Measurements from ENCODE around the gene CTSF. TPM values are rescaled to one million over a fixed set of nuclear protein-coding genes. Genes with fewer than 3 reads are reported as not detected.

CTSF gene
- total and polyA plus RNA-seq, 2 of the 8 experiments (the other 6 are each of a cell fraction or from before 2014, with no cell fraction given), result 0.58 to 2.3 TPM

DNA sequence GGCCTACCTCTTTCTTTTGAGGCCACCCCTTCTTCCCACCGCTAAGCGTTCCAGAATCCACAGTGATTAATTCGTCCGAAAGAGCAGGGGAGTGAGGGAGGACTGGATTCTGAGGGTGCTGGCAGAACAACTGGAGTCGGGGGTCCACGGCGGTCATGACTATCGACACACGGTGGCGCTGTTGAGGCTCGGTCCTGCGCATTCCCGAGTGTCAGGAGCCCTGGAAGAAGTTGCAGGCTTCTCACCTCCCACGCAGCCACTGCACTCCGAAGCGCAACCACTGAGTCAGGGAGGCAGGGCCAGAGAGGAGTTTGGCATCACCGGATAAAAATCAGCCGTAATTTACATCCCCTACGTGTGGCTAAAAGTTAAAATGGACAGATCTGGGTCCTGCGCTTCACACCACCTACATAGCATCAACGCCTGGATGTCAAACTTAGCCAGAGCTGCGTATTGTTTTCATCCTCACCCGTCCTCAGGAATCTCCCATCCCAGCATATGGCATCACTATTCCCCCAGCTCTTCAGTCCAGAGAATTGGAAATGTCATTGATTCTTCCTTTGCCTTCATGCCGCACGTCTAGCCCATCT lies 10.7 kb upstream of the CTSF start:
- peaks cover 0 to 6% (median 4%) of the 10 kb centered on the region in 4 experiments; a peak in 5 of 7 replicates for H3K4me1 ChIP-seq (replicated peaks in 1 of 4; ENCODE audit: control insufficient read depth in 3 of 4, insufficient read depth in 4 of 4, low read length in 3 of 4)
- 0 out of 2 replicates have a peak overlapping the region, but pooled peaks have one; percentile 12 for H4K8ac ChIP-seq (ENCODE audit: extremely low read depth, insufficient read depth, low read length)
- 0 out of 4 replicates have a peak overlapping the region, but pooled peaks of 1 of the 2 experiments have one; percentile 5 for H3K4me2 ChIP-seq (ENCODE audit: insufficient read depth in 1 of 2, low read depth in 2 of 2, low read length in 2 of 2)
- H3K23me2 ChIP-seq (ENCODE audit: low read depth, low read length), result no peaks in the 10 kb centered on the region
- no peak overlapping the region for H3K23ac ChIP-seq (ENCODE audit: insufficient read length)
- FAIRE-seq (no peak), DNase-seq (ENCODE audit: low read depth in 1 of 2, low spot score in 2 of 2) (peak in 1 of 2 experiments; percentile 97)
- H3K36me3 ChIP-seq (ENCODE audit: control insufficient read depth in 2 of 4, insufficient read depth in 4 of 4, low read length in 3 of 4), result no peaks in the 10 kb centered on the region
- H2AFZ ChIP-seq (ENCODE audit: low read length), result peak overlapping the region; percentile 90; the same call in 1 of the 2 replicates
- no peak overlapping the region for H2BK5ac ChIP-seq (ENCODE audit: low read depth, low read length)
- no peak overlapping the region for H4K91ac ChIP-seq (replicated peaks; ENCODE audit: insufficient read length, low read length)
- CTCF ChIA-PET (ENCODE audit: partially characterized antibody), result interaction anchor here (0.7 to 6.2 kb wide), 23 partner anchors 10 to 1265 kb away, joined by 3 to 46 read pairs (median 4); partner anchors contain the start of genes CCDC87, CCS, CTSF and RBM14
- H3K4ac ChIP-seq (replicated peaks; ENCODE audit: insufficient read length, low read depth, low read length), result no peak overlapping the region
- no peak overlapping the region for H2BK120ac ChIP-seq (replicated peaks; ENCODE audit: low read depth, low read length)
- no peaks in the 10 kb centered on the region for H3K79me2 ChIP-seq (ENCODE audit: control insufficient read depth in 1 of 2, insufficient read depth in 2 of 2, low read length in 2 of 2)
- peak overlapping the region; percentile 94; the same call in 1 of the 2 replicates for H2BK12ac ChIP-seq (ENCODE audit: low read depth, low read length)
- H3K14ac ChIP-seq (ENCODE audit: insufficient read length), result no peak overlapping the region
- no peak overlapping the region for H4K5ac ChIP-seq (ENCODE audit: insufficient read length, low read depth, low read length)
- H4K20me1 ChIP-seq (replicated peaks in 1 of 2; ENCODE audit: control insufficient read depth in 1 of 2, insufficient read depth in 2 of 2, low read length in 2 of 2), result no peaks in the 10 kb centered on the region
- no peak overlapping the region for H3K9ac ChIP-seq (replicated peaks in 1 of 4; ENCODE audit: extremely low read depth in 1 of 4, low read depth in 3 of 4, low read length in 3 of 4)
- no peak overlapping the region for H2AK5ac ChIP-seq (ENCODE audit: low read depth, low read length)
- H3K4me3 ChIP-seq (ENCODE audit: extremely low read depth in 1 of 4, insufficient read depth in 2 of 4, low read depth in 3 of 4, low read length in 4 of 4), result no peak overlapping the region
- 31% methylated on average over 25 of the region's 25 CpGs; no CpG with 5 or more reads in 1 of the 2 experiments for WGBS, 2 experiments (ENCODE audit: extremely low coverage in 1 of 2, insufficient coverage in 1 of 2, insufficient read length in 1 of 2, insufficient replicate concordance in 2 of 2, low coverage in 1 of 2, low lambda C conversion rate in 2 of 2, missing lambda C conversion rate in 1 of 2)
- no peaks in the 10 kb centered on the region for H3K79me1 ChIP-seq (ENCODE audit: low read depth, low read length)
- POLR2A ChIA-PET (ENCODE audit: partially characterized antibody), result interaction anchor here (0.7 to 6.8 kb wide), 8 partner anchors 10 to 265 kb away, joined by 3 to 51 read pairs (median 4); partner anchors contain the start of genes CCDC87, CCS, CTSF and RBM4B
- H3K18ac ChIP-seq (ENCODE audit: extremely low read depth, low read length), result no peak overlapping the region
- H2BK15ac ChIP-seq (ENCODE audit: low read length), result peak overlapping the region; percentile 65
- peaks cover 0 to 6% (median 1%) of the 10 kb centered on the region in 4 experiments; a peak in 2 of 7 replicates for H3K27me3 ChIP-seq (replicated peaks in 1 of 4; ENCODE audit: control insufficient read depth in 3 of 4, extremely low read depth in 1 of 4, insufficient read depth in 3 of 4, low read length in 3 of 4)
- H3K27ac ChIP-seq (ENCODE audit: low read depth, low read length), result no peak overlapping the region
- no peak overlapping the region for H3K56ac ChIP-seq (replicated peaks; ENCODE audit: insufficient read length, low read depth, low read length)
- H3K9me3 ChIP-seq (ENCODE audit: insufficient read depth in 2 of 2, low read depth in 1 of 2, low read length in 1 of 2), result peaks cover 2 to 4% of the 10 kb centered on the region in 2 experiments; a peak in 2 of 4 replicates
- no peak overlapping the region for H2BK20ac ChIP-seq (ENCODE audit: low read length)
- TF ChIP-seq TBP (IDR thresholded peaks at IDR 0.05; ENCODE audit: low read depth, low read length) (0 out of 2 replicates have a peak, but pooled peaks have one; percentile 9), SIN3A (conservative IDR thresholded peaks at IDR 0.05 in 1 of 2, IDR thresholded peaks at IDR 0.05 in 1 of 2; ENCODE audit: low read depth in 1 of 2, low read length in 2 of 2) (0 out of 4 replicates have a peak, but pooled peaks of 1 of the 2 experiments have one; percentile 59), EGR1 (IDR thresholded peaks at IDR 0.05; ENCODE audit: borderline replicate concordance, low read depth, low read length) (peak; percentile 84; the same call in 1 of the 2 replicates), CREB1 (IDR thresholded peaks at IDR 0.05) (peak; percentile 50; the same call in 1 of the 2 replicates), GTF2F1 (IDR thresholded peaks at IDR 0.05; ENCODE audit: borderline replicate concordance, low read depth, low read length) (no peak), RFX5 (IDR thresholded peaks at IDR 0.05; ENCODE audit: borderline replicate concordance, low read depth, low read length) (no peak), BACH1 (IDR thresholded peaks at IDR 0.05; ENCODE audit: low read length) (peak; percentile 76; the same call in 1 of the 2 replicates), YY1 (IDR thresholded peaks at IDR 0.05; ENCODE audit: low read depth, low read length) (peak; percentile 54; the same call in 1 of the 2 replicates), RBBP5 (IDR thresholded peaks at IDR 0.05; ENCODE audit: borderline replicate concordance, low read depth, low read length) (no peak)

All from H1 (cell line).